Gastroesophageal sphincter (tissue), 4 donors: ENCODE measurements around the gene IQGAP1. TPM values are rescaled to one million over a fixed set of nuclear protein-coding genes. Genes with fewer than 3 reads are reported as not detected.
"Not testable (repeated sequence)": the region's sequence is repeated elsewhere in the genome, so short reads cannot be mapped to it uniquely, and the experiment has no call there.

Experiments
- ATAC-seq: fragments of 150-250 bp; one replicate; pipeline ENCODE4 v1.9.1; 2016; ENCODE audit warnings: mild to moderate bottlenecking, moderate library complexity
- H3K27ac ChIP-seq, 4 donors: fragments of 200-600 bp; sonication (generic) in 3 of 4; 1 replicate in 3 of 4; 2 replicates in 1 of 4; pipeline ENCODE4 v1.5.1; 2016 to 2019
- H3K27me3 ChIP-seq: fragments of 200-600 bp; sonication (generic); one replicate; pipeline ENCODE4 v1.5.1; 2019
- H3K36me3 ChIP-seq, 2 donors: fragments of 200-600 bp; sonication (generic); one replicate each; pipeline ENCODE4 v1.5.1; 2019; ENCODE audit warnings: control low read depth in 1 of 2
- H3K4me1 ChIP-seq, 3 donors: fragments of 200-600 bp; sonication (generic); 1 replicate in 2 of 3; 2 replicates in 1 of 3; pipeline ENCODE4 v1.5.1; 2016 to 2019; ENCODE audit warnings: control low read depth in 2 of 3
- H3K4me3 ChIP-seq, 2 donors: fragments of 200-600 bp; sonication (generic); one replicate each; pipeline ENCODE4 v1.5.1; 2019; ENCODE audit warnings: mild to moderate bottlenecking in 1 of 2, moderate library complexity in 1 of 2
- H3K9me3 ChIP-seq, 3 donors: fragments of 200-600 bp; sonication (generic); one replicate each; pipeline ENCODE4 v1.5.1; 2017 to 2019; ENCODE audit warnings: control low read depth in 2 of 3
- EP300 ChIP-seq: sonication (generic); formaldehyde crosslinking; IDR thresholded peaks from one replicate; pipeline ENCODE4 v1.6.1; 2017; ENCODE audit warnings: antibody characterized with exemption, mild to moderate bottlenecking
- POLR2A ChIP-seq, 2 donors: fragments of 450-650 bp; IDR thresholded peaks; one replicate each; pipeline ENCODE4 v1.6.1; 2017; ENCODE audit warnings: antibody characterized with exemption in 2 of 2, mild to moderate bottlenecking in 2 of 2, moderate library complexity in 1 of 2
- POLR2AphosphoS5 ChIP-seq: sonication (generic); formaldehyde crosslinking; IDR thresholded peaks from one replicate; pipeline ENCODE4 v1.6.1; 2017; ENCODE audit warnings: antibody characterized with exemption
- WGBS, 2 donors: methylation state at CpG; one replicate each; pipeline ENCODE4 v1.1.5; 2018; ENCODE audit warnings: low coverage in 1 of 2; 5-methylcytosine and 5-hydroxymethylcytosine counted together
- total RNA-seq, 4 donors: library from RNA; depleted of rRNA; stranded (reverse); fragments of >200 nt; gene quantifications; one replicate each; pipeline ENCODE4 v1.1.0, GENCODE V29; 2016
- TF ChIP-seq, protein P1 (sequence below), 4 experiments: fragments of 200-600 bp in 2 of 4; fragments of 450-650 bp in 2 of 4; sonication (generic) in 1 of 4; IDR thresholded peaks; one replicate each; pipeline ENCODE4 v1.5.1; 2017 to 2019; ENCODE audit warnings: antibody characterized with exemption in 4 of 4, mild to moderate bottlenecking in 2 of 4, moderate library complexity in 2 of 4

The IQGAP1 gene
- total RNA-seq, 4 donors from 2014 or later, result 210 to 360 (median 245) TPM

DNA sequence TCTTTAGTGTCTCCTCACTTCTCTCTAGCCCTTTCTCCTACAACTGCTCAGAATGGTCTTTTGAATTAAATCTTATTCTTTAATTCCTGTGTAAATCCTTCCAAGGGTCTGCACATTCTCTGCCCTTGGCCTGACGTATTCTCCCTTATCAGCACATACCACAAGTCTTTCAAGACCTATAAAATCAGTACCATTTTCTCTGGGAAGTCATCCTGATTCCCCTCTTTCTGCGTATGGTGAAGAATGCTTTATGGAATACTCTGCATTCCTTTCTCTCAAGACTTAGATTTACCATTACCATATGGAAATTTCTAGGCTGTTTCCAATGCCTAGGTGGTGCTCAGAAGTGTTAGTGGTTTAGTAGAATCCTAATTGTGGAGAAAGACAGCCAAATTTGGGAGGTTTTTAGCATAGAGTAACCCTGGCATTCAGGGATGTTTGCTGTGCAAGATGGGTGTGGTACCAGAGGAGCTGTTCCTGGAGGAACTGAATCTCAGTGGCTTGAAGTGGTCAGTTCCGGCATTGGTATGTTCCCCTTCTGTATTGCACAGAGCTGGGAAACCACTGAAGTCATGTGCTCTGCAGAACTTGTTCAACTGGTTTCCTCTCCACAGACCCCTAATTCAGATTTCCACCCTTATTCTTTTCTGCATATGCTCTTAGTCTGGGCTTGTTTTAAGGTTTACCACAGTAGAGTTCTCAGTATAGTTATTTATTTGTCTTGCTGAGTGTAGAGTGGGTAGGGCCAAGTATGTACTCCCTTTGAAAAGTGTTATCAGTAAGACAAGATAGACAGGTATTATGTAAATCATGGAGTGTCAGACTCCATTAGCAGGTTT is 24.5 kb downstream of the IQGAP1 start:
- TF ChIP-seq POLR2A (IDR thresholded peaks at IDR 0.05) (no peak), POLR2AphosphoS5 (no peak), EP300 (no peak)
- TF ChIP-seq, protein P1, sequence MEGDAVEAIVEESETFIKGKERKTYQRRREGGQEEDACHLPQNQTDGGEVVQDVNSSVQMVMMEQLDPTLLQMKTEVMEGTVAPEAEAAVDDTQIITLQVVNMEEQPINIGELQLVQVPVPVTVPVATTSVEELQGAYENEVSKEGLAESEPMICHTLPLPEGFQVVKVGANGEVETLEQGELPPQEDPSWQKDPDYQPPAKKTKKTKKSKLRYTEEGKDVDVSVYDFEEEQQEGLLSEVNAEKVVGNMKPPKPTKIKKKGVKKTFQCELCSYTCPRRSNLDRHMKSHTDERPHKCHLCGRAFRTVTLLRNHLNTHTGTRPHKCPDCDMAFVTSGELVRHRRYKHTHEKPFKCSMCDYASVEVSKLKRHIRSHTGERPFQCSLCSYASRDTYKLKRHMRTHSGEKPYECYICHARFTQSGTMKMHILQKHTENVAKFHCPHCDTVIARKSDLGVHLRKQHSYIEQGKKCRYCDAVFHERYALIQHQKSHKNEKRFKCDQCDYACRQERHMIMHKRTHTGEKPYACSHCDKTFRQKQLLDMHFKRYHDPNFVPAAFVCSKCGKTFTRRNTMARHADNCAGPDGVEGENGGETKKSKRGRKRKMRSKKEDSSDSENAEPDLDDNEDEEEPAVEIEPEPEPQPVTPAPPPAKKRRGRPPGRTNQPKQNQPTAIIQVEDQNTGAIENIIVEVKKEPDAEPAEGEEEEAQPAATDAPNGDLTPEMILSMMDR (IDR thresholded peaks at IDR 0.05), result no peak
- no peak overlapping the region for H3K4me3 ChIP-seq
- WGBS, 2 donors, result 47 to 58% methylated on average over 3 of the region's 3 CpGs
- no peaks in the 10 kb centered on the region for H3K9me3 ChIP-seq
- H3K27ac ChIP-seq, result peak overlapping the region; percentile 6 to 49 (median 22)
- peaks cover 12 to 65% (median 17%) of the 10 kb centered on the region in 3 donors for H3K4me1 ChIP-seq
- H3K27me3 ChIP-seq, result no peaks in the 10 kb centered on the region
- no peaks in the 10 kb centered on the region for H3K36me3 ChIP-seq
- ATAC-seq, result peak; percentile 79

DNA sequence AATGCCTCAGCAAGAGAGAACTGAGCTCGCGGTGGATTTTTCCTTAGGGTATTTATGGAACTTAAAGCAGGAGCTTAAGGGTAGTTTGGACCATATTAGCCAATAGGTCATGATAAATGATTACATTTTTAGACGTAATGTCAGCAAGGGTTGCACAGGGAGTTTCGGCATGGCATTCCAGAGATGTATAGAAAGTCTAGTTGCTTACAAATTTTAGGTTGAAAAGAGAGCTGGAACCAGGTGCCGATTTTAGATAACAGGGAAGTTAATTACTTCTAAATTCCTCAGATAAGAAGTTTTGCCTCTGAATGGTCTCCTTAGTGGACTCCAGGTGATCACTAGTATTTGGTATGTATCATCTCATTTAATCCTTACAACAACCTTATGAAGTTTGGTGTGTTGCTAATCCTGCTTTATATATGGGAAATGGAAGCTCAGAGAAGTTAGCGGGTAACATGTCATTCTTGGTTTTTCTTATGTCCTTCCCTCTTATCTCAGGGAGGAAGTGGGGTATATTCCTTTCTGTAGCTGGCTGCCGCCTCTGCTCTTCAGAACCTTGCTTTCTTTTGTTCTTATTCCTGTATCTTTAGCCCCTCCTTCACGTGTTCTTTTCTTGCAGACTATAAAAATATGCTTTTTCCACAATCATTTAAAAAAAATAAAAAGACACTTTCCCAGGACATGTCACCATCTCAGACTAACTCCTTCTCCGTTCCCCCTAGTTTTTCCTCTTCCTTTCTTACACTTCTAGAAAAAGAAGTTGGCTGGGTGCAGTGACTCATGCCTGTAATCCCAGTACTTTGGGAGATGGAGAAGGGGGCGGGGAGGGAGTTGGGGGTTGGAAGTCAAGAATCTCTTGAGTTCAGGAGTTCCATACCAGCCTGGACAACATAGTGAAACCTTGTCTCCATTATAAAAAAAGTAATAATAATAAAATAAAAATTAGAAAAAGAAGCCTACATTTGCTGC is 25.7 kb downstream of the IQGAP1 start:
- H3K27ac ChIP-seq, result peak overlapping the region in 3 of 4 donors; percentile 6 to 49 (median 31)
- TF ChIP-seq, protein P1 (IDR thresholded peaks at IDR 0.05), result no peak
- no peak for TF ChIP-seq POLR2A (IDR thresholded peaks at IDR 0.05)
- no peak for TF ChIP-seq EP300
- TF ChIP-seq POLR2AphosphoS5, result no peak
- H3K36me3 ChIP-seq, result no peaks in the 10 kb centered on the region
- no peak overlapping the region for H3K4me3 ChIP-seq
- no peaks in the 10 kb centered on the region for H3K27me3 ChIP-seq
- H3K9me3 ChIP-seq, result no peaks in the 10 kb centered on the region
- H3K4me1 ChIP-seq, result peaks cover 9 to 63% (median 17%) of the 10 kb centered on the region in 3 donors
- WGBS, 2 donors, result 58 to 66% methylated on average over 8 to 10 of the region's 10 CpGs
- no peak for ATAC-seq

DNA sequence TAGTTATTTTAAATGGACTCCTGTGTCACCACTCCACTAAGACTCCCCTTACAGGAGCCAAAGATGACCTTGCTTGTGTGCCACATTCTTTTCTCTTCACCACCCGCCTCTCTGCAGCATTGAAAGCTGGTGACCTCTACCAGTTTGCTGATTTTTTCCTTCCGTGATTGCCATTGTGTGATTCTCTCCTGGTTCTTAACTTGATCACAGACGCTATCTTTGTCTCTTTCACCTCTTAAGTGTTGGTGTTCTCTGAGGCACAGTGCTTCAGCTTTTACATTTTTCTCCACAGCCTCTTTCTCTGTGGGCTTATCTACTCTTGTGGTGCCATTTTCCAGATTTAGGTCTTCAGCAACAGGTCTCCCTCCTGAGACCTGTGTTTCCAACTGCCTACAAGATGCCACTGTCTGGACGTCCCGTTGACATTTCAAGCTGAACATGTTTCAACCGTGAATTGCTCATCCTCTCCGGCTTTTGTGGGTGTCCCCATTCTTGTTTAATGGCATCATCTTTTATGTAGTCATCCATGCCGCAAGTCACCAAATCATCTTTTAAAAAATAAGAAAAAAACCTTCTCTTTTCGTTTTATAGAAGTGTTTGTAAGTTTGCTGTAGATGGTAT is 26.5 kb downstream of the IQGAP1 start:
- no peaks in the 10 kb centered on the region for H3K27me3 ChIP-seq
- no peaks in the 10 kb centered on the region for H3K9me3 ChIP-seq
- TF ChIP-seq POLR2AphosphoS5, result peak; percentile 19
- TF ChIP-seq, protein P1 (IDR thresholded peaks at IDR 0.05), result no peak
- H3K36me3 ChIP-seq, result no peaks in the 10 kb centered on the region
- peak overlapping the region in 2 of 4 donors; percentile 31 to 49 for H3K27ac ChIP-seq
- WGBS, 2 donors, result 62 to 68% methylated on average over 7 to 9 of the region's 9 CpGs
- H3K4me1 ChIP-seq, result peaks cover 12 to 64% (median 18%) of the 10 kb centered on the region in 3 donors
- no peak overlapping the region for H3K4me3 ChIP-seq
- no peak for ATAC-seq

DNA sequence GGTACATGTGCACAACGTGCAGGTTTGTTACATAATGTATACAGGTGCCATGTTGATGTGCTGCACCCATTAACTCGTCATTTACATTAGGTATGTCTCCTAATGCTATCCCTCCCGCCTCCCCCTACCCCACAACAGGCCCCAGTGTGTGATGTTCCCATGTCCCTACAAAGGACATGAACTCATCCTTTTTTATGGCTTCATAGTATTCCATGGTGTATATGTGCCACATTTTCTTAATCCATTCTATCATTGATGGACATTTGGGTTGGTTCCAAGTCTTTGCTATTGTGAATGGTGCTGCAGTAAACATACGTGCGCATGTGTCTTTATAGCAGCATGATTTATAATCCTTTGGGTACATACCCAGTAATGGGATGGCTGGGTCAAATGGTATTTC is 28.0 kb downstream of the IQGAP1 start:
- not testable (repeated sequence) for H3K27ac ChIP-seq, H3K36me3 ChIP-seq, H3K27me3 ChIP-seq, H3K4me3 ChIP-seq, ATAC-seq, H3K9me3 ChIP-seq
- H3K4me1 ChIP-seq, result peaks cover 12 to 76% (median 31%) of the 10 kb centered on the region in 3 donors
- WGBS, 2 donors, result 87 to 88% methylated on average over 4 to 5 of the region's 5 CpGs

DNA sequence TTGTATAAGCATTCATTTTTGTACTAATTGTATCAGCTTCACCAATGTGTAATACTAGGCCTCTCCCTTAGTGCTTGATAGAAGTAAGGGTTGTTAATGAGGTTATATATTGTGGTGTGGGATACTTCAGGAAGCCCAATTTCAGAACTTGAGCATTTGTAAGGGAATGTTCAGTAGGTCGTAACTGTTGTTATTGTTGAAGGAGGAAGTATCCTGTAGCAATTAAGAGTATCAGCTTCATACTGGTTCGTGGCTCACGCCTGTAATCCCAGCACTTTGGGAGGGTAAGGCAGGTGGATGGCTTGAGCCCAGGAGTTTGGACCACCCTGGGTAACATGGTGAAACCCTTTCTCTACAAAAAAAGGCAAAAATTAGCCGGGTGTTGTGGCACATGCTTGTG is 30.6 kb downstream of the IQGAP1 start:
- Histone ChIP-seq H3K9me3 (no peaks in the 10 kb centered on the region), H3K27me3 (no peaks in the 10 kb centered on the region), H3K27ac (peak overlapping the region in 3 of 4 donors; percentile 24 to 86 (median 48)), H3K4me1 (peaks cover 12 to 79% (median 37%) of the 10 kb centered on the region in 3 donors), H3K36me3 (no peaks in the 10 kb centered on the region), H3K4me3 (no peak overlapping the region)
- no peak for ATAC-seq
- 80 to 86% methylated on average over 2 to 4 of the region's 4 CpGs for WGBS, 2 donors
- TF ChIP-seq, protein P1 (IDR thresholded peaks at IDR 0.05), result no peak
- TF ChIP-seq POLR2A (IDR thresholded peaks at IDR 0.05), result no peak
- no peak for TF ChIP-seq EP300
- TF ChIP-seq POLR2AphosphoS5, result no peak
